ENCODE results near the gene MAML2.

- TF ChIP-seq CTCF (IDR thresholded peaks at IDR 0.05) (no peak), ZFX (IDR thresholded peaks at IDR 0.05; ENCODE audit: borderline replicate concordance) (no peak)
Observed at GRCh38 chr11:96026310-96026709, 316.7 kb downstream of the MAML2 start.

All from 22Rv1 (cell line).